BLaER1 treated with 17β-estradiol and CSF1 and Interleukin-3, amounts not matched to agents 10 nM and 100 nM (cell line): Measurements from ENCODE around the gene MT1B.

Source experiments
- H3K27ac ChIP-seq, 11 experiments: shearing (Covaris generic); formaldehyde crosslinking; 2 replicates each; pipeline ENCODE4 v1.8.1; 2022
- H3K27me3 ChIP-seq, 11 experiments: shearing (Covaris generic); formaldehyde crosslinking; 2 replicates each; pipeline ENCODE4 v1.8.1; 2022
- H3K36me3 ChIP-seq, 11 experiments: shearing (Covaris generic); formaldehyde crosslinking; 2 replicates each; pipeline ENCODE4 v1.8.1; 2022
- H3K4me1 ChIP-seq, 10 experiments: shearing (Covaris generic); formaldehyde crosslinking; 2 replicates each; pipeline ENCODE4 v1.8.1; 2022
- H3K4me2 ChIP-seq, 11 experiments: shearing (Covaris generic); formaldehyde crosslinking; 2 replicates each; pipeline ENCODE4 v1.8.1; 2022
- H3K4me3 ChIP-seq, 10 experiments: shearing (Covaris generic); formaldehyde crosslinking; 2 replicates each; pipeline ENCODE4 v1.8.1; 2022
- H3K9ac ChIP-seq, 11 experiments: shearing (Covaris generic); formaldehyde crosslinking; 2 replicates each; pipeline ENCODE4 v1.8.1; 2022
- H3K9me3 ChIP-seq, 11 experiments: shearing (Covaris generic); formaldehyde crosslinking; replicated peaks in 1 of 11; 2 replicates each; pipeline ENCODE4 v1.8.1; 2022
- H4K20me1 ChIP-seq, 11 experiments: shearing (Covaris generic); formaldehyde crosslinking; 2 replicates each; pipeline ENCODE4 v1.8.1; 2022
- Cebpa-rat ChIP-seq, 11 experiments: shearing (Covaris generic); IDR thresholded peaks; 2 replicates each; pipeline ENCODE4 v1.8.1; 2022

Gene MT1B

DNA sequence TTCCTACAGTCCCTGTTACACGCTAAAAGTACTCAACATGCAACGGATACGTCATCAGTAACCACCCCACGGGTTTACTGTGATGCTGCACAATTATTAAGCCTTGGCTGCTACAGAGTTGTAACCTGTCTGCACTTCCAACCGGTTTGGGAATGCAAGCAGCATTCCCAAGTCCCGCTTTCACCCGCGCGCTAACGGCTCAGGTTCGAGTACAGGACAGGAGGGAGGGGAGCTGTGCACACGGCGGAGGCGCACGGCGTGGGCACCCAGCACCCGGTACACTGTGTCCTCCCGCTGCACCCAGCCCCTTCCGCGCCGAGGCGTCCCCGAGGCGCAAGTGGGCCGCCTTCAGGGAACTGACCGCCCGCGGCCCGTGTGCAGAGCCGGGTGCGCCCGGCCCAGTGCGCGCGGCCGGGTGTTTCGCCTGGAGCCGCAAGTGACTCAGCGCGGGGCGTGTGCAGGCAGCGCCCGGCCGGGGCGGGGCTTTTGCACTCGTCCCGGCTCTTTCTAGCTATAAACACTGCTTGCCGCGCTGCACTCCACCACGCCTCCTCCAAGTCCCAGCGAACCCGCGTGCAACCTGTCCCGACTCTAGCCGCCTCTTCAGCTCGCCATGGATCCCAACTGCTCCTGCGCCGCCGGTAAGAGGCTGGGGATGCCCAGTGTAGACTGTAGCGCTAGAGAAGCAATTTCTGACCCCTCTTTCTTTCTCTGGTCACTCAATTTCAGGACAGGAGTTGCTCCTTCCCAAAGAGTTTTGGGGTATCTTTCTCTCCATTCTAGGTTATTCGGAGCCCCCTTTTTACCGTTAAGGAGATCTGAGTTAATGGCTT lies 43.4 kb upstream of the MT1B start, which contains the start of gene MT2A:
Gene MT2A (plus strand): TSS at position 542 of the 833 bp plus-strand sequence. CDS start 72 bp downstream, at position 614.
- H3K4me3 ChIP-seq = peak within 1 kb of the TSS; percentile 58 to 73 (median 64)
- TF ChIP-seq Cebpa-rat (IDR thresholded peaks at IDR 0.05) = no peak
- peak within 1 kb of the TSS; percentile 51 to 76 (median 68) for H3K9ac ChIP-seq
- H3K4me2 ChIP-seq = peak within 1 kb of the TSS; percentile 96 to 100 (median 99)
- H3K9me3 ChIP-seq = no peaks in the 10 kb centered on the region
- H3K27me3 ChIP-seq = no peaks in the 10 kb centered on the region
- H3K4me1 ChIP-seq = peaks cover 42 to 54% (median 48%) of the 10 kb centered on the region in 10 experiments
- no peaks in the 10 kb centered on the region for H3K36me3 ChIP-seq
- peak within 1 kb of the TSS in 10 of 11 experiments; percentile 17 to 81 (median 66); a peak in 17 of 22 replicates for H3K27ac ChIP-seq
- H4K20me1 ChIP-seq = 0 out of 22 replicates have a peak, but pooled peaks cover 0 to 6% (median 0%) of the 10 kb centered on the region in 11 experiments

DNA sequence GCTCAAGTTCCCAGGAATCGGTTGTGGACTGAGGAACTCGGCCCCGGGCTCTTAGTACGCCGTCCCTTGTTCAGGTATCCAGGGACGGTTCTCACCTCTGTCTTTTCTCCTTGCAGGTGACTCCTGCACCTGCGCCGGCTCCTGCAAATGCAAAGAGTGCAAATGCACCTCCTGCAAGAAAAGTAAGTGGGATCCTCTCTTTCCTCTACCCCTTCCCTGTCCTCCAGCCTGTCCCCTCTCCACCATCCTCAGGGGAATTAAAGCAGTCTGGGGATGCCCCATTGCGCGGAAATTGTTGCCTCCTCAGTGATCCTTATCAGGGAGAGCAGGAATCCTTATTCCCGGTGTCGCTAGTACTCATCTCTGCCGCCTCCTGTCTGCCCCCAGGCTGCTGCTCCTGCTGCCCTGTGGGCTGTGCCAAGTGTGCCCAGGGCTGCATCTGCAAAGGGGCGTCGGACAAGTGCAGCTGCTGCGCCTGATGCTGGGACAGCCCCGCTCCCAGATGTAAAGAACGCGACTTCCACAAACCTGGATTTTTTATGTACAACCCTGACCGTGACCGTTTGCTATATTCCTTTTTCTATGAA lies 42.7 kb upstream of the MT1B start:
- Histone ChIP-seq H3K27ac (peak overlapping the region in 8 of 11 experiments; percentile 8 to 81 (median 66); a peak in 9 of 22 replicates), H3K4me2 (peak overlapping the region; percentile 96 to 100 (median 99)), H3K9ac (peak overlapping the region; percentile 51 to 76 (median 68); a peak in 21 of 22 replicates), H3K36me3 (no peaks in the 10 kb centered on the region), H4K20me1 (0 out of 22 replicates have a peak, but pooled peaks cover 0 to 6% (median 0%) of the 10 kb centered on the region in 11 experiments), H3K4me1 (peaks cover 42 to 54% (median 48%) of the 10 kb centered on the region in 10 experiments), H3K4me3 (peak overlapping the region; percentile 58 to 73 (median 64)), H3K9me3 (no peaks in the 10 kb centered on the region), H3K27me3 (no peaks in the 10 kb centered on the region)
- no peak for TF ChIP-seq Cebpa-rat (IDR thresholded peaks at IDR 0.05)

DNA sequence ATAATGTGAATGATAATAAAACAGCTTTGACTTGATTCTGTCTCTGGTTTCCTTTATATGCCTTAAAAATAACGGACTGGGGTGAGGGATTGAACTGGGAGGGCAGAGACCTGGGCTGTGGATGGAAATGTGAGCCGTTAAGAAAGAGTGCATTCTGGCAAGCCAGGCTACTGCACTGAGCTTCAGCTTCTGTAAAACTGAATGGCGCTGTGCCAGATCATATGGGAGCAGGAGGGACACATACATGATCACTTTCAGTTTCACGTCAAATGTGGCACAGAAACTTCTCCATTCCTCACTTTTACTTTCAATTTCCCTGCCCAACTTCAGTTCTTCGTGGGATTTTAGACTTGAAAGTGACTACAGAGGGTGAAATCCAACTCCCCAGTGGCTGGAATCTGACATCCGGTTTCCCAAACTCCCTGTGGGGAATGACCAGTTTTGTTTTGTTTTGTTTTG lies 42.2 kb upstream of the MT1B start:
- peaks cover 0 to under 1% (median 0%) of the 10 kb centered on the region in 11 experiments; a peak in 1 of 22 replicates for H3K27me3 ChIP-seq
- H3K4me2 ChIP-seq = peak overlapping the region; percentile 96 to 100 (median 99)
- peaks cover 42 to 54% (median 48%) of the 10 kb centered on the region in 10 experiments for H3K4me1 ChIP-seq
- no peaks in the 10 kb centered on the region for H3K36me3 ChIP-seq
- peak overlapping the region; percentile 12 to 81 (median 58); a peak in 16 of 22 replicates for H3K27ac ChIP-seq
- H3K4me3 ChIP-seq = peak overlapping the region; percentile 58 to 73 (median 64)
- TF ChIP-seq Cebpa-rat (IDR thresholded peaks at IDR 0.05) = no peak
- peak overlapping the region; percentile 51 to 76 (median 68); a peak in 20 of 22 replicates for H3K9ac ChIP-seq
- H4K20me1 ChIP-seq = 0 out of 22 replicates have a peak, but pooled peaks cover 0 to 6% (median 0%) of the 10 kb centered on the region in 11 experiments
- H3K9me3 ChIP-seq = no peaks in the 10 kb centered on the region

DNA sequence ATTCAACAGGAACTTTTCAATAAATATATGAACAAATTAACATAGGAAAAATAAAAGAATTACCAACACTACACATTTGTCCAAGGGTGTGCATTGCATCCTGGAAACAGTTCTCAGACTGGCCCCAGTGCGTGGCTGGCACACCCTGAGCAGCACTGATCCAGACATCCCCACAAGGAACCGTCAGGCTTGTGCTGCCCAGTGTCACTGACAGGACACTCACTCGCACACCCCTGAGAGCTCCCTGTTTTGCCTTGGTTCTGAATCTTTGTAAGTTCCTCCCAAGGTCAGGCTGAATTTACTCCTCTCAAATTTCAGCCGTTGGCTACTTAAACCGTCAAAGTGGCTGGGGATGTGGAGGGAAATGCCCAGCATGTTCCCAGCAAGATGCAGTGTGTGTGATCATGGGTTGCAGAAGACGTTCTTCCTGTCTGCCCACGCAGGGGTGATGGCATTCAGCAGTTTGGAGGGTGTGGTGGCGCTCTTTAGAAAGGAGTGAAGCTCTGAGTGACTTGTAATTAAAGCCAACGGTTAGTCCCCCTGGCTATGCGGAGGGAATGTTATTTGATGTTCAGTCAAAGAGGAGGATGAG lies 41.6 kb upstream of the MT1B start:
- Histone ChIP-seq H3K4me1 (peaks cover 42 to 54% (median 48%) of the 10 kb centered on the region in 10 experiments), H3K27me3 (peaks cover 0 to 7% (median 3%) of the 10 kb centered on the region in 11 experiments; a peak in 11 of 22 replicates), H4K20me1 (0 out of 22 replicates have a peak, but pooled peaks cover 0 to 6% (median 0%) of the 10 kb centered on the region in 11 experiments), H3K4me2 (peak overlapping the region; percentile 96 to 100 (median 99)), H3K9ac (peak overlapping the region in 10 of 11 experiments; percentile 65 to 76 (median 69); a peak in 18 of 22 replicates), H3K36me3 (no peaks in the 10 kb centered on the region), H3K4me3 (peak overlapping the region; percentile 58 to 73 (median 64); a peak in 18 of 20 replicates), H3K27ac (peak overlapping the region; percentile 12 to 81 (median 53); a peak in 17 of 22 replicates), H3K9me3 (no peaks in the 10 kb centered on the region)
- TF ChIP-seq Cebpa-rat (IDR thresholded peaks at IDR 0.05) = no peak

DNA sequence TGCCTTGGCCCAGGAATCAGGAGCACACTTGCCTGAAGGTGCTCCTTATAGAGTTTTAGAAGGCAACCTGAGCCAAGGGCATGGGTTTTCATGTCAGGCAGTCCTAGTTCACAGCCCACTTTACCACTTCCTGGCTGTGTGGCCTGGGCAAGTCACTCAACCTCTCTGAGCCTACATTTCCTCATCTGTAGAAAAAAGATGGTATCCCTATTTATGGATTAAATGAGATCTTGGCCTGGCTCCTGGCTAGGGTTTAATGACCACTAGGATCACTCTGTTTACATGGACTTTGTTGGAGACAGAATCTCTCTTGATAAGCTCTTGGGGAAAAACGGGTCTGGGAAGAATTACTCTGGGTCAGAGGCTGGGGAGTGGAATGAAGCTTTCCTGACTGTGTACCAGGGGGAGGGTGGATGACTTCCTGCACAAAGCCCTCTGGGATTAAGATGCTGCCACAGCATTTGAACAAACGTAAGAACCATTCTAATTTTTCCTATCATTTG lies 41.0 kb upstream of the MT1B start:
- Histone ChIP-seq H4K20me1 (0 out of 22 replicates have a peak, but pooled peaks cover 0 to 6% (median 0%) of the 10 kb centered on the region in 11 experiments), H3K36me3 (no peaks in the 10 kb centered on the region), H3K27ac (peak overlapping the region in 9 of 11 experiments; percentile 2 to 81 (median 48); a peak in 8 of 22 replicates), H3K9ac (peak overlapping the region in 6 of 11 experiments; percentile 18 to 71 (median 54); a peak in 7 of 22 replicates), H3K4me1 (peaks cover 42 to 53% (median 48%) of the 10 kb centered on the region in 10 experiments), H3K27me3 (peaks cover 0 to 12% (median 8%) of the 10 kb centered on the region in 11 experiments; a peak in 19 of 22 replicates), H3K4me3 (peak overlapping the region in 1 of 10 experiments; percentile 73; a peak in 1 of 20 replicates), H3K9me3 (no peaks in the 10 kb centered on the region), H3K4me2 (peak overlapping the region; percentile 96 to 100 (median 99))
- TF ChIP-seq Cebpa-rat (IDR thresholded peaks at IDR 0.05) = no peak

DNA sequence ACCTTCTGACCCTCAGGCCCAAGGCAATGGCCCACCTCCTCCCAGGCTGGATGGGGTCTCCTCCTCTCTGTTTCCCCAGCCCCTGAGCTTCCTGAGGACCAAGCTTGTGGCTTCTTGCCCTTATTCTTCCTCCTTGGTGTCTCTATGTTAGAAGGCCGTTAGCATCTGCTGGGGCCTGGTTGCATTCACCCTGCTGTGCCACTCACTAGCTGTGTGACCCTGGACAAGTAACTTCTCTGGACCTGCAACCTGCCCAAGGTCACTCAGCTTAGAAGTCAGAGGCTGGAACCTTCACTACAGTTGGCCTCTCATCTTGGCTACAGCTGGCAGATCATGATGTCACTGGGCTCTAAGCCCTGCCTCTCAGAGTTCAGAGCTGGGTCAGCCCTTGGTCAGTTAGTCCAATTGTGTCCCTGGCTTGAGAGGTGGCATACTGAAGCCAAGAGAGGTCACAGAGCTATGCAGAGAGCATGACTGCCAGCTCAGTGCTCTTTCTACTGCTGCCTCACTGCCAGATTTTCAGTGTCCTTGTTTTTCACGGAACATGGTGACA lies 40.3 kb upstream of the MT1B start:
- H3K36me3 ChIP-seq = no peaks in the 10 kb centered on the region
- peaks cover 42 to 49% (median 48%) of the 10 kb centered on the region in 10 experiments for H3K4me1 ChIP-seq
- H3K27me3 ChIP-seq = peaks cover 4 to 19% (median 15%) of the 10 kb centered on the region in 11 experiments
- 0 out of 22 replicates have a peak, but pooled peaks cover 0 to 6% (median 0%) of the 10 kb centered on the region in 11 experiments for H4K20me1 ChIP-seq
- H3K4me3 ChIP-seq = no peak overlapping the region
- peak overlapping the region; percentile 96 to 100 (median 99) for H3K4me2 ChIP-seq
- no peaks in the 10 kb centered on the region for H3K9me3 ChIP-seq
- TF ChIP-seq Cebpa-rat (IDR thresholded peaks at IDR 0.05) = no peak
- H3K27ac ChIP-seq = peak overlapping the region in 4 of 11 experiments; percentile 30 to 81 (median 71); a peak in 6 of 22 replicates
- peak overlapping the region in 3 of 11 experiments; percentile 18 to 71 (median 70); a peak in 2 of 22 replicates for H3K9ac ChIP-seq

DNA sequence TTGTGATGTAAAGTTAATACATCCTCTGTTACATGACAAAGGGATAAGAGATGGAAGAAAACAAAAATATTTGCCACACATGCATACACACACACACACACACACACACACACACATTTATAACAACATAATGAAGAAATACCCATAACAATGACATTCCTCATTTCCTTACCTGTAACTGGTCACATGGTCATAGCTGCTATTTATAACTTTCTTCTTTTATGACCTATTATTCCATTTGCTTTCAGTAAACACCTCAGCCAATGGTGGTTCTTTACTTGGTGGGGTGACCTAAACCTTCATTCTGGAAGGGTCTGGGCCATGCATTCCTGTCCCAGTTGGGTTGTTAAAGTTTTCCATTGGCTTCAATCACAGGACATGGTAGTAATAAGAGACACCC lies 38.0 kb upstream of the MT1B start:
- Histone ChIP-seq H3K9me3 (peaks cover 0 to 6% (median 0%) of the 10 kb centered on the region in 11 experiments; a peak in 1 of 22 replicates), H3K4me3 (no peak overlapping the region), H3K27ac (no peak overlapping the region), H3K4me1 (peaks cover 24 to 34% (median 29%) of the 10 kb centered on the region in 10 experiments), H3K9ac (no peak overlapping the region), H4K20me1 (peaks cover 0 to 11% (median 0%) of the 10 kb centered on the region in 11 experiments; a peak in 3 of 22 replicates), H3K4me2 (no peak overlapping the region), H3K36me3 (no peaks in the 10 kb centered on the region), H3K27me3 (peaks cover 28 to 43% (median 38%) of the 10 kb centered on the region in 11 experiments)
- TF ChIP-seq Cebpa-rat (IDR thresholded peaks at IDR 0.05) = no peak
